ENCODE measurements around the gene SRRD.

Gene SRRD

GRCh38 chr22:26484360-26484706, 656 bp downstream of the SRRD start:
- DNase-seq, result no peak

DNA sequence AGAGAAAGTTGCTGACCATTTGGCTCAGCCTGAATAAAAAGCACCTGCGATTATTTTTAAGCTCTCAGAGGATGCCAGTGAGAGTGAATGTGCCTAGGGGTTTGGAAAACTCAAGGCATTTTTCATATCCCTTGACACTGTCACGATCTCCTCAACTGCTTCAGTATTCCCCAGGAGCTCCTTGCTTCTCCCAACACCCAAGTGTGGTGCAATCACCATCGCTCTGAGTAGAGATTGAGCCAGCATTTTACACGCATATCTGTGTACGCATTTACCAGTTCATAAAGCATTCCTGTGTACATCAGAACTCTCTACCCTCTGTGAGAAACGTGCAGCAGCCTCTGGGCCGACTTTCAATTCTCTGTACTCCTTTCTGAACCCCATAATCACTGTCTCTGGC, 1.3 kb downstream of the SRRD start:
- no peak for DNase-seq

- DNase-seq, result no peak
Measured at GRCh38 chr22:26485806-26486390, 2.2 kb downstream of the SRRD start.

GRCh38 chr22:26486394-26486793, 2.7 kb downstream of the SRRD start:
- no peak for DNase-seq

- DNase-seq, result no peak
Measured at GRCh38 chr22:26487996-26488395, 4.3 kb downstream of the SRRD start.

GRCh38 chr22:26489447-26490036, 5.9 kb downstream of the SRRD start:
- no peak for DNase-seq

DNA sequence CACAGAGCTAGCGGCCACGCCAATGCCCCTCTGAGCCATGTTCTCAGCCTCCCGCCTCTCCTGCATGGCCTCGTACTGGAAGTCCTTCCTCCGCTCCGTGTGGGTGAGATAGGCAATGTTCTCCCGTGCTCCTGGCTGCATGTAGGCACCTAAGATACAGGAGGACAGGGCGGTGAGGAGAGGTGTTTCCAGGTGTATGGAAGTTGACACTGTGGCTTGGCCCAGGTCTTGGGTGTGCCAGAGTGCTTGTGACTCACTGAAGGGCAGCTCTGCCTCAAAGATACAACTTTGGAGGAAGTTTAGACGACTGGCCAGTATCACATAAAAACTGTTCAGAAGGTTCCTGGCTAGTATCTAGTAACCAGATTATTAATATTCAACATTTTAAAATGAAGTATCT, 8.5 kb downstream of the SRRD start:
- DNase-seq, result no peak

- DNase-seq, result no peak
Measured at GRCh38 chr22:26494506-26494905, 10.8 kb downstream of the SRRD start.

- DNase-seq, result no peak
Measured at GRCh38 chr22:26496456-26496855, 12.8 kb downstream of the SRRD start.

GRCh38 chr22:26499188-26499703, 15.6 kb downstream of the SRRD start:
- DNase-seq, result no peak

DNA sequence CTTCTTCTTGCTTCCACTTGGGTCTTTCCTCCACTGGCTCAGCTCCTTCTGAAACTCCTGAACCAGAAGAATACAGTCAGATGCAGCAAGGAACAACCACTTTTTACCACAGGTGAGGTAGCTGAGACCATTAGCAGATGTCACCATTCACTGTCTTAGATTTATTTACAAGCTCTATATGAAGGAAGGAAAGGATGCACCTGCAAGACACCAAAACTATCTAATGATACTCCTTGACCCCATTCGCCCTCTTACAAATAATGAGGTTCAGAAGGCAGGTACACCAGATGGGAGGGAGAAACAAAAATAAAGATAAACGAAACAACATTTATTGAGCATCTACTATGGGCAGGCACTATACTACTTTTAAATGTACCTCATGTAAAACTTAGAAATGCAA, 18.3 kb downstream of the SRRD start:
- DNase-seq, result no peak

GRCh38 chr22:26502688-26503561, 19.2 kb downstream of the SRRD start:
- DNase-seq, result peak; percentile 21

DNA sequence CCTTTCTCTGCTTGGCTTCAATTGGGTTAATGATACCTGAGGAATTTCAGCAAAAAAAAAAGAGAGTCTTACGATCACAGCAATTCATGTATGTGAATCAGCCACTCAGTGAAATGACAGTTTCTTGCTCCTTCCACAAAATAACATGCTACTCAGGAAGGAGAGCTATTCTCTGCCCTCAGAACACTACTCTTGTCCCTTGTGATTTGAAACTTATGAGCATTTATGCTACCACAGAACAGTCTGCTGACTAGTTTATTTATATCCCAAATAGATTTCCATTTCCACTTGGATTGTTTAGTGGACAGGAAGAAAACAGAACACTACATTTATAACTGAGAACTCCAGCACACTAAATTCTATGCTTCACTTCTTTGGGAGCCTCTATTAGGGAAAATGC, 20.1 kb downstream of the SRRD start:
- no peak for DNase-seq

DNA sequence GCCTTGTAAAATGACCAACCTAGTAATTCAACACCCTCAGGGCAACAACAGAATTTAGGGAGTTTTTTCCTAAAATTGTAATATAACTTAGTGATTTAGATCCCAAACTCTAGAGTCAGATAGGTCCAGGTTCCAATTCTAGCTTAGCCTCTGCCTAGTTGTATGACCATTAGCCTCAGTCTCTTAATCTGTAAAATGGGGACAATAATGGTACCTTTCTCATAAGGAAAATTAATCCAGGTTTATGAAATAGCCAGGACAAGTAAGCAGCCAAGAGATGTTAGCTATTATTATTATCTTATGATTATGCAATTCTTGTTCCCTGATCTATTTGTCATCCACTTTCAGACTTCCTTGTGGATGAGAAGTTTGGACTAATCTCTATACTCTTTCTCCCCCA, 24.5 kb downstream of the SRRD start:
- DNase-seq, result no peak

DNA sequence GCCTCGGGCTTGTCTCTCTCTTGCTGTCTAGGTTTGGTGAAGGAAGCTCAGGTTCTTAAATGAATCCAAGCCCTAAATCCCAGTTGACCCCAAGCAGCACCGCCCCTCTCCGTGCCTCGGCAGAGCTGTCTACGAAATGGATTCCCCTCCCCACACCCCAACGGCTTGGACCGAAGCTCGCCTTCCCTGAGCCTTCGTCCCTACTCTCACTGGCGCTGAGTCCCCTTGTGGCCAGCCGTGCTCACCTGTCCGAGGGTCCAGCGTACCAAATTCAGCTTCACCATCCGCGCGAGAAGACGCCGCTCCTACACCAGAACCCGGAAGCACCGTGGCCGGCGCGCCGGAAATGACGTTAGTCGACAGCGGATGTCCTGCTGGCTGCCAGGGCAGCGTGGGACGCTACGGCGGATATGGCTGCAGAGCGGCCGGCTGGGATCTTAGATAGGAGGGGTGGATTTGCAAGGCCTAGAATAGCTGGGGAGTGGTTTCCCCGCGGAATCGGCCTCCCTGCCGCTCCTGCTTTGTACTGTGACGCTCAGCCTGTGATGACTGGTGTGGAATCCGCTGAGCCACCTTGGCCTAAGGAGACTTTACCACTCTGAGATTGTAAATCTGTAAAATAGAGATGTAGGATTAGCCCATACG, 28.6 kb downstream of the SRRD start, which contains the start of gene TFIP11:
TFIP11 (minus strand) TSS at position 325 of the 645 bp plus-strand sequence. CDS start 2,201 bp downstream, outside the sequence.
- peak; percentile 91 for DNase-seq

- DNase-seq, result no peak
Measured at GRCh38 chr22:26513838-26514237, 30.2 kb downstream of the SRRD start.

DNA sequence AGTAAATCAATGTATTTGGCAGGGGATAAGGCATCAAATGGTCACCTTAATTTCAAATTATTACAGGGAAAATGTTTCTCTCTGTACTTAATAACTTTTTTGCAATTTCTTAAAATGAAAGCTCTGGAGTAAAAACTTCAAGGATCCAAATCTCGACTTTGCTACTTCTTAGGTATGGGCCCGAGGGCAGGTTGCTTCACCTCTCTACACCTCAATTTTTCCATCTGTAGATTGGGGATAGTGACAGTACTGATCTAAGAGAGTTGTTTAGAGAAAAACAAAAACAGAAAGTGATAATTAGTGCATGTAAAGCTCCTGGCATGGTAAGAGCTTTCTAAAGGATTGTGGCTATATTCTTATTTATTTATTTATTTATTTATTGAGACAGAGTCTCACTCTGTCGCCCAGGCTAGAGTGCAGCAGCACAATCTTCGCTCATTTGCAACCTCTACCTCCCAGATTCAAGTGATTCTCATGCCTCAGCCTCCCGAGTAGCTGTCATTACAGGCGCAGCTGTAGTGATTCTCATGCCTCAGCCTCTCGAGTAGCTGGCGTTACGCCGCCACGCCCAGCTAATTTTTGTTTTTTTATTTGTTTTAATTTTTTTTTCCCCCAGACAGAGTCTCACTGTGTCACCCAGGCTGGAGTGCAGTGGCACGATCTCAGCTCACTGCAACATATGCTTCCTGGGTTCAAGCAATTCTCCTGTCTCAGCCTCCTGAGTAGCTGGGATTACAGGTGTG, 30.9 kb downstream of the SRRD start:
- DNase-seq, result no peak

- DNase-seq, result no peak
Measured at GRCh38 chr22:26515931-26516330, 32.3 kb downstream of the SRRD start.

GRCh38 chr22:26516503-26516902, 32.8 kb downstream of the SRRD start:
- DNase-seq, result no peak

DNA sequence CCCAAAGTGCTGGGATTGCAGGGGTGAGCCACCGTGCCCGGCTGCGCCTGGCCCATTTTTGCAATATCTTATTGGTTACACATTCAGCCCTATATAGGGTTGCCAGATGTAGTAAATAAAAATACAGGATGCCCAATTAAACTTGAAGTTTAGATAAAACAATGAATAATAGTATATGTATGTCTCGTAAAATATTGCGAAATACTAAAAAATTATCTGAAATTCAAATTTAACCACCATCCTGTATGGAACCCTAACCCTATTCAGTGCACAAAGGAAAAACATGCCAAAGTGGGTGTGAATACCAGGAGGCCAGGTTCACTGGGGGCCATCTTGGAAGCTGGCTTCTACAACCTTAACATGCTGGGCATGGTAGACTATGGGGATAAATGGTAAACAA, 33.8 kb downstream of the SRRD start:
- DNase-seq, result no peak

DNA sequence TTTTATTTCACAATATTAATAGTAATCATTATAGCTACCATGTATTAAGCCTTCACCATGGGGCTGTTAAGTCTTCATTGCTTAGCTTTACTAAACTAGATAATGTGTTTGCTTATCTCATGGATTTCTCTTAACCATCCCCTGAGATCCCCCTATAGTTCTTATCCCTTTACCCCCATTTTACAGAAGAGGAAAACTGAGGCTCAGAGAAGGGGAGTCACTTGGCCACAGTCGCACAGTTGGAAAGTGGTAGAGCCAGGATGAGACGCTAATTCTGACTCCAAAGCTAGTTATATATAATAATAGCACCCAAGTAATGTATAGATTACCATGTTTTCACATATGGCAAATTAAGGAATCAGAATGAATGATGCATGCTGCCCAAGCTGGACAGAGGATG, 38.3 kb downstream of the SRRD start:
- no peak for DNase-seq

DNA sequence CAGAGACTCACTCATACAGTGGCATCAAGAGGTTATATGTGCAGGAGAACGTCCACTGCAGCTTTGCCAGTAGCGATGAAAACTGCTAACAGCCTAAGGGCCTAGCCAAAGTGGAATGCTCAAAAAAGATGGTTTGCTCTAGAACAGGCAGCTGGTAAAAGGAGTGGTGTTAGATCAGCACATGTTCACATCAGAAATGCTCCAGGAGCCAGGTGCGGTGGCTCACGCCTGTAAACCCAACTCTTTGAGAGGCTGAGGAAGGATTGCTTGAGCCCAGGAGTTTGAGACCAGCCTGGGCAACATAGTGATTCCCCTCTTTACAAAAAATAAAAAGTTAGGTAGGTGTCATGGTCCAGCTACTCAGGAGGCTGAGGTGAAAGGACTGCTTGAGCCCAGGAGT, 38.9 kb downstream of the SRRD start:
- DNase-seq, result no peak

- DNase-seq, result no peak
Measured at GRCh38 chr22:26524870-26525269, 41.2 kb downstream of the SRRD start.
